Measurements from ENCODE around the gene TEX13B. TPM values are rescaled to one million over a fixed set of nuclear protein-coding genes. Genes with fewer than 3 reads are reported as not detected.
A peak's percentile ranks its signal among the peaks of the same experiment; 100 is the strongest.

TEX13B gene
- total RNA-seq, 4 donors from 2014 or later: not detected

DNA sequence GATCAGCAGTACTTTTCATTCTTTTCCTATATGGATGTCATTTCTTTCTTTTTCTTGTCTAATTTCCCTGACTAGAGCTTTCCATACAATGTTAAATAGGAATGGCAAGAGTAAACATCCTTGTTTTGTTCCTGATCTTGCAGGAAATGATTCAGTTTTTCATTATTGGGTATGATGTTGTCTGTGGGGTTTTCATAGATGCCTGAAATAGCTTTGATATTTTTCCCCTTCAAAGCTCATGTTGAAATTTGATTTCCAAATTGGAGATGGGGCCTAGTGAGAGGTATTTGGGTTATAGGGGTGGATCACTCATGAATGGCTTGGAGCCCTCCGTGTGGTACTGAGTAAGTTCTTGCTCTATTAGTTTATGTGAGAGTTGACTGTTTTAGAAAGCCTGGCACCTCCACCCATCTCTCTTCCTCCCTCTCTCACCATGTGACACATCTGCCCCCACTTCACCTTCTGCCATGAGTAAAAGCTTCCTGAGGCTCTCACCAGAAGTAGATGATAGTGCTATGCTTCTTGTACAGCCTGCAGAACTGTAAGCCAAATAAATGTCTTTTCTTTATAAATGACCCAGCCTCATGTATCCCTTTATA is 40.4 kb upstream of the TEX13B start:
- no peak for DNase-seq
- 27% methylated on average over 1 of the region's 1 CpG; no CpG with 5 or more reads in 1 of the 2 donors for WGBS, 2 donors

DNA sequence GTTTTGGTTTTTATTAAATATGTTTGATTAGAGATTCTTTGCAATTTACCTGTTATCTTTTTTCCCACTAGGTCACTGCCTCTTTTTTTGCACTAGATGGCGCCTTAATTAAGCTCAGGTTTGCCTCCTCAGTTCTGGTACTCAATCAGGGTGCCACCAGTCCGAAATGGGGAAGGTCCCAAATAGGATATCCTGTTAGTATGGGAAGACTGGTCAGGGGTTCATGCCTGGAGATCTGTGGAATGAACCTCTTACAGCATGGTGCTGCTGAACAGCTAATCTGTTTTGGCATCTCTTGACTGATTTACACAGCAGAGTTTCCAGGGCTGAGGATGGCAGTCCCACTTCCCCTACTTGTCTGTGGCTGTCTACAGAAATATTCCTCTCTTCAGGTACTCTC is 38.5 kb upstream of the TEX13B start:
- no peak for DNase-seq
- Histone ChIP-seq H3K9me3 (no peaks in the 10 kb centered on the region), H3K27me3 (no peaks in the 10 kb centered on the region), H3K4me3 (no peak overlapping the region), H3K36me3 (no peaks in the 10 kb centered on the region), H3K27ac (no peak overlapping the region), H3K4me1 (no peaks in the 10 kb centered on the region)
- no peak for TF ChIP-seq POLR2A (IDR thresholded peaks at IDR 0.05)
- TF ChIP-seq, protein P1, sequence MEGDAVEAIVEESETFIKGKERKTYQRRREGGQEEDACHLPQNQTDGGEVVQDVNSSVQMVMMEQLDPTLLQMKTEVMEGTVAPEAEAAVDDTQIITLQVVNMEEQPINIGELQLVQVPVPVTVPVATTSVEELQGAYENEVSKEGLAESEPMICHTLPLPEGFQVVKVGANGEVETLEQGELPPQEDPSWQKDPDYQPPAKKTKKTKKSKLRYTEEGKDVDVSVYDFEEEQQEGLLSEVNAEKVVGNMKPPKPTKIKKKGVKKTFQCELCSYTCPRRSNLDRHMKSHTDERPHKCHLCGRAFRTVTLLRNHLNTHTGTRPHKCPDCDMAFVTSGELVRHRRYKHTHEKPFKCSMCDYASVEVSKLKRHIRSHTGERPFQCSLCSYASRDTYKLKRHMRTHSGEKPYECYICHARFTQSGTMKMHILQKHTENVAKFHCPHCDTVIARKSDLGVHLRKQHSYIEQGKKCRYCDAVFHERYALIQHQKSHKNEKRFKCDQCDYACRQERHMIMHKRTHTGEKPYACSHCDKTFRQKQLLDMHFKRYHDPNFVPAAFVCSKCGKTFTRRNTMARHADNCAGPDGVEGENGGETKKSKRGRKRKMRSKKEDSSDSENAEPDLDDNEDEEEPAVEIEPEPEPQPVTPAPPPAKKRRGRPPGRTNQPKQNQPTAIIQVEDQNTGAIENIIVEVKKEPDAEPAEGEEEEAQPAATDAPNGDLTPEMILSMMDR (IDR thresholded peaks at IDR 0.05): peak in 5 of 6 experiments; percentile 30 to 58 (median 44)
- WGBS, 2 donors: 31% methylated on average over 2 of the region's 2 CpGs; no CpG with 5 or more reads in 1 of the 2 donors
- intact Hi-C loops (cut with DNase I): no loop called here

More for the DNA sequence above, 40.4 kb upstream of the TEX13B start:
- H3K27me3 ChIP-seq: no peaks in the 10 kb centered on the region
- H3K4me1 ChIP-seq: no peaks in the 10 kb centered on the region
- H3K36me3 ChIP-seq: no peaks in the 10 kb centered on the region
- H3K4me3 ChIP-seq: no peak overlapping the region
- no peaks in the 10 kb centered on the region for H3K9me3 ChIP-seq
- no peak for TF ChIP-seq POLR2A (IDR thresholded peaks at IDR 0.05)
- no peak overlapping the region for H3K27ac ChIP-seq
- intact Hi-C loops (cut with DNase I): no loop called here

DNA sequence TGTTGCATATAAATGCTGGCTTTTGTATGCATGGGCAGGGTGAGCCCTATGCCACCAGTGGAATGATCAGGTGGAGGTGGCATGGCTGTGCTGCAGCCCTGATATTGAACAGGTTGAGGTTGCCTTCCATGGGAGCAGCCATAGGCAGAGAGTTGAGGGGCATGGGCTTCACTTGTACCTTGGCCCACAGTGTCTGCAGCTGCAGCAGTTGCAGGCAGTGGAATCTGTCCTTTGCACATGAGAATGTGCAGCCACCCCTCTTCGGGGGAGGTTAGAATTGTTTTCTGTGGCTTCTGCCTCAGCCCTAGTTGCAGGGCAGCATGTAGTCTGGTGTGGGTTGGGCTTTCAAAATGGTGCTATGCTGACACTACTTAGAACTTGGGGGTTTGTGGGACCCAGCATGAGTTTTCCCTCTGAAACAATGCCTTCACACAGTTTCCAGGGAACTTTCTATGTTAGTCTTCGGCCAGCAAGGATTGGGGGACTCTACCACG is 37.3 kb upstream of the TEX13B start:
- Histone ChIP-seq H3K4me1 (no peaks in the 10 kb centered on the region), H3K27me3 (no peaks in the 10 kb centered on the region), H3K4me3 (no peak overlapping the region), H3K9me3 (no peaks in the 10 kb centered on the region), H3K36me3 (no peaks in the 10 kb centered on the region), H3K27ac (no peak overlapping the region)
- WGBS, 2 donors: 32 to 60% methylated on average over 2 to 3 of the region's 3 CpGs
- intact Hi-C loops (cut with DNase I): no loop called here
- TF ChIP-seq POLR2A (IDR thresholded peaks at IDR 0.05): no peak
- TF ChIP-seq, protein P1 (IDR thresholded peaks at IDR 0.05): no peak
- no peak for DNase-seq

DNA sequence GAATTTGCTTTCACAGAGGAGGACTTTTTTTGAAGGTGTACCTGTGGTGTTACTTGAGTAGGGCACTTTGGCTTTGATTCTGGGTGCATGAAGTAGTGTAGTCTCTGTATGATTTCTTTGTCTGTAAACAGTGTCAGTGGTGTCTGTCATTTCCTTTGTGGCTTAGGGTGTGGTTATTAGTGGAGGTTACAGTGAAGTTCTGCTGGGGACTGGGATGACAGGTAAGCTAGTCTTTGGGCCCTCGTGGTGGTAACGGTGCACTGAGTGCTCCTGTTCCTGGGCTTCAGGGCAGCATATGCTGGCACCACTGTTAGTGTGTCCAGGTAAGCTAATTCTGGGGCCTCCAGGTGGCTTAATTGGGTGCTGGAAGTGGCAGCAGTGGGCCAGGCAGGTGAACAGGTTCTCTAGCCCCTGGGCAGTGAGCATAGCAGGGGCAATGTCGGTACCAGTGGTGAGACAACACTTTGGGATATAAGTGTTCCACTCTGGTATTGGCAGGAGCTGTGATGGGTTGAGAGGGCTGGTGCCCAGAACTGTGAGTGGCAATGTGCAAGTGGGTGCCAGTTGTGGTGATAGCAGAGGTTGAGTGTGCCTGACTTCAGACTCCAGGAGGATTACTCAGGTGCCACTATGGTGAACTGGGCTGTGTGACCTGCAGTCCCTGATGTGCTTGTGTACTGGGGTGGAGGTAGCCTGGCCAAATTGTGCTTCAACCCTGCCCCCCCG is 36.6 kb upstream of the TEX13B start:
- WGBS, 2 donors: 71 to 100% methylated on average over 1 of the region's 4 CpGs

DNA sequence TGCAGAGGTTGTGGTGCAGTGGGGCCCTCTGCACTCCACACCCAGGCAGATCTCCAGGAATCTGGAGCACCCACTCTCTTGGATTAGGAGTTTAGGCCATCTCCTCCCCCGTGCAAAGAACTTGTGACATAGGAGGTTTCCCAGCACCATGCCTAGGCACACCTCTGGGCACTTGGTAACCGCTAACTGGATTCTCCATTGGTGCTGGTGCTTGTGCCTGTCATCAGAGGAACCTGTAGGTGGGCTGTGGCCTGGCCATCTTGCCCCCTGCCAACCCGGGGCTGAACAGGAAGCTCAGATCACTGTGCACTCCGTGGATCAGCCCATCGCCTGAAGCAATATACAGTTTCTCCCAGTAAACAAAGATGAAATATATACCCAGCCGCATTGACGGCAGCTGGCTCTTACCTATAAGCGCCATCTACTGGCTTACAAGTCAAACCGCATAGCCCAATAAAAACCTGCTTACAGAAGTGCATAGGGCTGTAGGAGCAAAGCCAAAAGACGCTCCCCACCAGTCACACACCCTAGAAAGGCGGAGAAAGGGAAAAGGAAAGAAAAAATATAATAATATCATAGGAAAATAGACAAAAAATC is 19.1 kb upstream of the TEX13B start:
- H3K27ac ChIP-seq: peak overlapping the region; percentile 54 to 83 (median 63)
- H3K36me3 ChIP-seq: no peaks in the 10 kb centered on the region
- intact Hi-C loops (cut with DNase I): no loop called here
- WGBS, 2 donors: 14% methylated on average over 8 of the region's 11 CpGs; no CpG with 5 or more reads in 1 of the 2 donors
- peaks cover 0 to 4% (median 0%) of the 10 kb centered on the region in 3 donors for H3K9me3 ChIP-seq
- peaks cover 0 to 9% (median 0%) of the 10 kb centered on the region in 3 donors for H3K4me1 ChIP-seq
- no peaks in the 10 kb centered on the region for H3K27me3 ChIP-seq
- TF ChIP-seq POLR2A (IDR thresholded peaks at IDR 0.05): no peak
- TF ChIP-seq, protein P1 (IDR thresholded peaks at IDR 0.05): peak; percentile 19 to 58 (median 43)
- no peak for DNase-seq
- no peak overlapping the region for H3K4me3 ChIP-seq

More for the DNA sequence above, 36.6 kb upstream of the TEX13B start:
- Histone ChIP-seq H3K4me1 (no peaks in the 10 kb centered on the region), H3K27me3 (no peaks in the 10 kb centered on the region), H3K4me3 (no peak overlapping the region), H3K27ac (no peak overlapping the region), H3K9me3 (no peaks in the 10 kb centered on the region), H3K36me3 (no peaks in the 10 kb centered on the region)
- intact Hi-C loops (cut with DNase I): no loop called here
- DNase-seq: no peak
- TF ChIP-seq, protein P1 (IDR thresholded peaks at IDR 0.05): no peak
- no peak for TF ChIP-seq POLR2A (IDR thresholded peaks at IDR 0.05)

Data from esophagus squamous epithelium (tissue), 5 donors.